Stimulated activated naive CD8-positive, alpha-beta T cell treated with anti-CD3 and anti-CD28 coated beads, Interleukin-15, Interleukin-2, amounts not matched to agents 100 ng/mL and 50 ng/mL, for 24 hours (primary cell): ENCODE measurements around the gene RNF217.
"Not testable (repeated sequence)": the region's sequence is repeated elsewhere in the genome, so short reads cannot be mapped to it uniquely, and the experiment has no call there.

ENCODE experiments used
- H3K27ac Mint-ChIP-seq: one replicate; pipeline ENCODE4 v1.8.0; 2021; ENCODE audit warnings: mild to moderate bottlenecking, mixed read lengths
- H3K27me3 Mint-ChIP-seq: one replicate; pipeline ENCODE4 v1.8.0; 2021; ENCODE audit warnings: mixed read lengths
- H3K36me3 Mint-ChIP-seq: one replicate; pipeline ENCODE4 v1.8.0; 2021; ENCODE audit warnings: low read depth, mixed read lengths
- H3K4me1 Mint-ChIP-seq: one replicate; pipeline ENCODE4 v1.8.0; 2021; ENCODE audit warnings: low read depth, mixed read lengths
- H3K4me3 Mint-ChIP-seq: one replicate; pipeline ENCODE4 v1.8.0; 2021; ENCODE audit warnings: mild to moderate bottlenecking, mixed read lengths
- H3K9me3 Mint-ChIP-seq: one replicate; pipeline ENCODE4 v1.8.0; 2021; ENCODE audit warnings: mixed read lengths

RNF217 gene

DNA sequence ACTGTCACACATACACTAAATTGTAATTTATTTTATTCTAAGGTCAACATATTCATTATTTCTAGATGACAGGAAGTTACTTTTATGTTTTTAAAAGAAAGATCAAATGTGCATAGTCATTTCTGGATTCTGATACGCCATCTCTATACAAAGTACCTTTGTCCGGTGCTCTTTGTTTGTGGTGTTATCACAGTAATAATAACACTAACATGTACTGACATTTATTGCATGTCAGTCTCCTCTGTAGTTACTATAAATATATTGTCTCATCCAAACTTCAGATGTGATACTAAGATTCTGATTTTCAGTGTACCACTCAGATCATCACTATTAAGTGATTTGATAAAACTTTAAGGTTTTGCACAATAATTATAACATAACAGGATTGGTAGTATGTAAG, 101.1 kb downstream of the RNF217 start:
- no peak overlapping the region for H3K4me3 Mint-ChIP-seq
- no peaks in the 10 kb centered on the region for H3K27me3 Mint-ChIP-seq
- no peak overlapping the region for H3K27ac Mint-ChIP-seq
- H3K36me3 Mint-ChIP-seq: no peaks in the 10 kb centered on the region
- no peaks in the 10 kb centered on the region for H3K9me3 Mint-ChIP-seq
- H3K4me1 Mint-ChIP-seq: no peaks in the 10 kb centered on the region

DNA sequence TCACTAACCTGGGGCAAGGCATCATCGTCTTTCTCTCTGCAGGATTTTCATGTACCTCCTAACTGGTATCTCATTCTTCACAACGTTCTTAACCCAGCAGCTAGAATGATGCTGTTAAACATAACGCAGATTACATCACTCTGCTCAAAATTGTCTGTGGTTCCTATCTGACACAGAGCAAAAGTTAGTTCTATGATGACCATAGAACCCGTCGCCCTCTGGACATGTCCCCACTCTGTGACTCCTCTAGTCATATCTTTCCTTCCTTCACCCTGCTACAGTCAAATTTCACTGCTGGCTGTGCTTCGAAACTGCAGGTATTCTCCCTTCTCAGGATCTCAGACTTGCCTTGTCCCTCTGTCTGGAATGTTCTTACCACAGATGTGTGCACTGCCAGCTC, 103.9 kb downstream of the RNF217 start:
- no peak overlapping the region for H3K27ac Mint-ChIP-seq
- no peaks in the 10 kb centered on the region for H3K27me3 Mint-ChIP-seq
- no peaks in the 10 kb centered on the region for H3K36me3 Mint-ChIP-seq
- H3K4me3 Mint-ChIP-seq: no peak overlapping the region
- H3K9me3 Mint-ChIP-seq: no peaks in the 10 kb centered on the region
- no peaks in the 10 kb centered on the region for H3K4me1 Mint-ChIP-seq

DNA sequence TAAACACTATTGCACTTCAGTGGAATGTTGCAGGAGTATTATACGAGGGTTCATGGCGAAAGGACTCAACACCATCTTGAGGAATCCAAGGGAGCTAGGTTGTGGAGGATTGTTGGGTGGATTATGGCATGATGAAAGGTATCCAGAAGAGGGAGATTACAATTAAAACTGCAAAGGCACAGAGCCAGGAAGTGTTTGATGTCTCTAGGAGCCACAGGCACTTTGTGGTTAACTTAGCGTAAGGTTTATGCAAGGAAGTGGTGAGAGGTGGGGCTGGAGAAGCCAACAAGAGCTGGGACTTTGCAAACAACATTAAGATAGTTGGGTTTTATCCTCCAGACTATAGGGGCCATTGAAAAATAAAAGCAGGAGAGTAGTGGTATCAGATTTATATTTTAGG, 104.7 kb downstream of the RNF217 start:
- Mint-ChIP-seq H3K27ac (no peak overlapping the region), H3K36me3 (no peaks in the 10 kb centered on the region), H3K27me3 (no peaks in the 10 kb centered on the region), H3K4me1 (no peaks in the 10 kb centered on the region), H3K9me3 (no peaks in the 10 kb centered on the region), H3K4me3 (no peak overlapping the region)

DNA sequence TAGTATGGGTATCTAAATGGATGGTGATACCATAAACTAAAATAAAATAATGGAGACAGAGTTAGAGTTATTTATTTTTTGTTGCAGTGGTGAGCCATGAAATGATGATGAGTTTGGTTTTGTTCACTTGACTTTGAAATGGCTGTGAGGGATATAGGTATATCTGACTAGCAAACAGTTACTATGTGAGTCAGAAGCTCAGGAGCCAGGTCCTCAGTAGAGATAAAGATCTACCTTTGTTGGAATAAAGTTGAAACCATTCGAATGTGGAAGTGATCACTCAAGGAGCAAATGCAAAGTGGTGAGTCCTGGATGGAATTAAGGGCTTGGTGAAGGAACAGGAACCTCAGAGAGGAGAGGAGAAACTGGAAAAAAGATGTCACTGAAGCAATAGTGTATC, 105.3 kb downstream of the RNF217 start:
- Mint-ChIP-seq H3K4me3 (no peak overlapping the region), H3K36me3 (no peaks in the 10 kb centered on the region), H3K27me3 (no peaks in the 10 kb centered on the region), H3K4me1 (no peaks in the 10 kb centered on the region), H3K27ac (no peak overlapping the region), H3K9me3 (no peaks in the 10 kb centered on the region)

DNA sequence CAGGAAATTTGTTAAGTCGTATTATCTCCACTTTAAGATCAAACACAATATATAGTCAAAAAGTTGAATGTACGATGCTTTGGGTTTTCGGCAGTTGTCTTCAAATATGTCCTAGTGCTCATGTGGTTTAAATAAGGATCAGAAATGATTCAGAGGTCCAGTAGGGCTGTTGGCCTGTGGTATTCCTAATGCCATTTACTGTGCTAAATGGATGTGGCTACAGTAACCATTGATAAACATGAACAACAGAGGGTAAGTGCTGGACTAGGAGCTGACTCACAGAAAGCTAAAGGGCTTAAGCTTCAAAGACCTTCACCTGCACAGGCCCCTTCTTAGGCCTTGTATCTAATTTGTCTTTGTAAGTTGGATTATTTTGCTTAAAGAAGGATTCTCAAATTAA, 110.8 kb downstream of the RNF217 start:
- Mint-ChIP-seq H3K4me3 (no peak overlapping the region), H3K27me3 (no peaks in the 10 kb centered on the region), H3K9me3 (no peaks in the 10 kb centered on the region), H3K27ac (no peak overlapping the region), H3K4me1 (no peaks in the 10 kb centered on the region), H3K36me3 (no peaks in the 10 kb centered on the region)

DNA sequence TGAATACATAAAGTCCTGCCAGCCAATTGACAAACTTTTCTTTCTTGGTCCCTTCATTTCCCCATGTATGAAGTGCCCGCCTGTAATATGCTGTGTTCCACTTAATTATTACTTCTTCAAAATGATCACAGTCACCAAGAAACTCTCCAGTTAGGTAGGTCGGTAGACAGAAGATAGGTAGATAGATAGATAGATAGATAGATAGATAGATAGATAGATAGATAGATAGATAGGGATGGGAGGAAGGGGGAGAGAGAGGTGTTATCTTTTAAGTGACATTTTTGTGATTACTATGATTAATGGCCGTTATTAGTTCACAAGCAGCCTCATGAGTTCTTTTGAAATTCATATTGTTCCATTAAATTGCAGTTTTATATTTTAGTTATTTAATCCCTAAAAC, 111.9 kb downstream of the RNF217 start:
- Mint-ChIP-seq H3K4me1 (no peaks in the 10 kb centered on the region), H3K36me3 (no peaks in the 10 kb centered on the region), H3K9me3 (no peaks in the 10 kb centered on the region), H3K4me3 (no peak overlapping the region), H3K27me3 (no peaks in the 10 kb centered on the region), H3K27ac (no peak overlapping the region)

DNA sequence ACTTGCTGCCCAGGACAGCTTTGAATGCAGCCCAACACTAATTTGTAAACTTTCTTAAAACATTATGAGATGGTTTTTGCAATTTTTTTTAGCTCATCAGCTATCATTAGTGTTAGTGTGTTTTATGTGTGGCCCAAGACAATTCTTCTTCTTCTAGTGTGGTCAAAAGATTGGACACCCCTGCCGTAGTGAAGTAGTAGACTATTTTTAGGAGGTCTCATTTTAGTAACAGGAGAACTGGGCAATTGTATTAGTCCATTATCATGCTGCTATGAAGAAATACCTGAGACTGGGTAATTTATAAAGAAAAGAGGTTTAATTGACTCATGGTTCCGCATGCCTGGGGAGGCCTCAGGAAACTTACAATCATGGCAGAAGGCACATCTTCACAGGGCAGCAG, 112.8 kb downstream of the RNF217 start:
- H3K27me3 Mint-ChIP-seq, H3K36me3 Mint-ChIP-seq, H3K9me3 Mint-ChIP-seq, H3K4me3 Mint-ChIP-seq, H3K4me1 Mint-ChIP-seq, H3K27ac Mint-ChIP-seq: not testable (repeated sequence)

DNA sequence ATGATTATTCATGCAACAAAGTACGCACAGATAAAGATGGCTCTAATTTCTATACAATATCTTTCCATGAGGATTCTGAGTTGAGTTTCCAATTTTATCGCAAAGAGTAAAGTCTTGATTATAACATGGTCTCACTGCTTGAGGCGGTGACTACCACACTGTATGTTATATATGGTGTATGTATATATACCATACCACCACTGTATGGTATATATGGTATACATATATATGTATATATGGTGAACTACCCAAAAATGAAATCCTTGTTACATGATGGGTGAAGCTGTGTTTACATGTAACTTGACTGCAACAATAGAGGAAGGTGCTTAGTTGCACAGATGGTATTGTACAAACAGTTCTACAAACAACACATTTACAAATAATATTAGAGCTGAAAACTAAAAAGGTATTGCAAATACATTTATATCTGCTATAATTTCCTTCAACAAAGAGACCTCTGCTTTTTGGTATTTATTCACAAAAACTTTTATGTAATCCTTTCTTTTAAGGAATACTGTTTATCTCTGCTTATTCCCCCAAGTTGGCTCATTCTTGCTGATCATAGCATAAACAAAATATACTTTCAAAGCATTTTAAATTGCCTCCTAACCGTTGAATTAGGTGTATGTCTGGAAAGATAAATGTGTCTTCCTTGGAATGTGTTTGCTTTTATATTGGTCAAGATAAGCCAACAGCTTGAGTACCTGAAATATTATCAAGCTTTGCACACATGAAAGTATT, 113.7 kb downstream of the RNF217 start:
- H3K36me3 Mint-ChIP-seq: no peaks in the 10 kb centered on the region
- H3K27ac Mint-ChIP-seq: no peak overlapping the region
- H3K9me3 Mint-ChIP-seq: no peaks in the 10 kb centered on the region
- H3K4me1 Mint-ChIP-seq: no peaks in the 10 kb centered on the region
- no peak overlapping the region for H3K4me3 Mint-ChIP-seq
- no peaks in the 10 kb centered on the region for H3K27me3 Mint-ChIP-seq

DNA sequence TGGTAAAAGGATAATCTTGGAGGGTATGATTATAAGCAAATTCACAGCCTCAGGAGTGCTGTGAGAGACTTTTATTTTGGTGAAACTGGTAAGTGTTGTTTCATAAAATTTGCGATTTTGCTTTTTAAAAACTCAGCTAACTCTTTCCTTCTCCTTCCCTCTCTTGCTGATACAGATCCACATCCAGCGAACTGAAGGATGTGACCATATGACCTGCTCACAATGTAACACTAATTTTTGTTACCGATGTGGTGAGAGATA, 114.2 kb downstream of the RNF217 start:
- H3K27me3 Mint-ChIP-seq: no peaks in the 10 kb centered on the region
- no peaks in the 10 kb centered on the region for H3K4me1 Mint-ChIP-seq
- no peak overlapping the region for H3K27ac Mint-ChIP-seq
- H3K4me3 Mint-ChIP-seq: no peak overlapping the region
- no peaks in the 10 kb centered on the region for H3K36me3 Mint-ChIP-seq
- no peaks in the 10 kb centered on the region for H3K9me3 Mint-ChIP-seq

DNA sequence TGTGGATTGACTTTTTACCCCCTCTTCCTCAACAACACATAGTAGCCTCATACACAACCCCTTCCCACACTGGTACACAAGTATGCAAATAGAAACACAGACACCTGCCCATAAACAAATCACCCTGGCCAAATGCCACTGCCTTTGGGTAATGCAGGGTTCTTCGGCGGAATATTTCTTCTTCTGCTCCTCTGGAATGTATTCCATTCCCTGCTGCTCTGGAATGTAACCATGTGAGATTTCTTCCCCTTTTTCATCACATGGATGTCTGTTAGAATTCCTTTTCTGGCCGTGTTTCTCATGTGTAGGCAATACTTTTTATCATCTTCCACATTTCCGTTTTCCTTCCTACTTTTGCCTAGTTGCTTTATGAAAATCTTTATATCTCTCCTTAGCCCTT, 115.2 kb downstream of the RNF217 start:
- Mint-ChIP-seq H3K27me3 (no peaks in the 10 kb centered on the region), H3K9me3 (no peaks in the 10 kb centered on the region), H3K36me3 (no peaks in the 10 kb centered on the region), H3K27ac (no peak overlapping the region), H3K4me1 (no peaks in the 10 kb centered on the region), H3K4me3 (no peak overlapping the region)

DNA sequence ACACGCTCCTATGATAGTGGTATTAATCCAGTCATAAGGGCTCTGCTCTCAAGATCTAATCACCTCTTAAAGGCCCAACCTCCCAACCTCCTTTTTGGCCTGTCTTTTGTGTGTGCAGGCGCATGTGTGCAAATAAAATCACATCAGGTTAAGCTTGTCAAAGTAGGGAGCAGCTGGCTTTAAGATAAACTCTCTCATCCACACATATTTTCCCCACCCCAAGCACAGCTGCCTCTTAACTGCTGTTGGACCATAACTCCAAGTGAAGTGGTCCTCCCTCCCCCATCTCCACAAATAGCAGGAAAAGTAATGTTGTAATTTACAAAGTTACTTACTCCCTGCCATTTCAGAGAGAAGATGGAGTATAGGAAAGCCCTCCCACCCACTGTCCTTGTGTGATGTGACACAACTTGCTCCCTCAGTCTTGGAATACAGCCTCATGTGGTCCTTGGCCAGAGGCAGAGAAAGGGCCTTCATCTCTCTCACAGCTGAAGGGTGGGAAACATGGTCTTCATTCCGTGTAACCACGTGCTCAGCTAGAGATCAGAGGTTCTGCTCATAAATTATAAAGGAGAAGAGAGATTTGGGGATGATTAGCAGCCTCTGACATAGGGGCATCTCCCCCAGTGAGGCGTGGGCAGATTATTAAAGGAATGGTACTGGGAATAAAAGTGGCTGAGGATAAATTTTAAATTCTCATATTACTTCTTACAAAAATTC, 116.5 kb downstream of the RNF217 start:
- Mint-ChIP-seq H3K36me3 (no peaks in the 10 kb centered on the region), H3K9me3 (no peaks in the 10 kb centered on the region), H3K27me3 (no peaks in the 10 kb centered on the region), H3K4me1 (no peaks in the 10 kb centered on the region), H3K27ac (no peak overlapping the region), H3K4me3 (no peak overlapping the region)

DNA sequence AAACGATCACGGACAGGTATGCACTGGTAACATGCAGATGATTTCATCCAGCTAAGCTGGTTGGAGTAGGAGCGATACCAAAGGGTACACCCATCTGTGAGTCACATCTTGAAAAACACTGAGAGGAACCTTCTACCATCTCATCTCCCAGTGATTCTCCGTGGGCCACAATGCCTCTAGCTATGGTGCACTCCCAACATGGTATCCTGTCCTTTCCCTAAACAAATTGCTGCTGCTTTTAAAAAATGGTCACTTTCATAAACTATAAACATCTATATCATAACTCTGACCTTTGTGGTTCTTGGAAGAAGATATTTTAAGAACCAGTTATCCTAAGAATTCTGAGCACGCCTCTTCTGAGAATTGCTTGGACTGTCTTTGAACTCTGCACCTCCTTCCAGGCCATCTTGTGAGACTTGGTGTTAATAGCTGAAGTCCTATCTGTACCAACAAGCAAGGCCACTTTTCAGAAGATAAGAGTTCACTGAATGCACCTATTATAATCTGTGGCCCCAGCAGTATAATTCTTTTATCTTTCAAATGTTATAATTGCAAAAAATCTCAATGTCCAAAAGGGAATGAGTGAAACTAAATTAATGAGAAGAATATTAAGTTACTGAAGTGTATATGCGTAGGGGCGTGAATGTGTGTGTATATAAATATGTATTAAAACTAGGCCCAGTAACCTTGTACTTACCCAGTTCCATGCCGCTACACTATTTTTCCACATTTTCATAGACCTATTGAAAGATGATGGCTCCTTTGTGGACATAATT, 120.9 kb downstream of the RNF217 start:
- Mint-ChIP-seq H3K9me3 (no peaks in the 10 kb centered on the region), H3K27me3 (no peaks in the 10 kb centered on the region), H3K4me3 (no peak overlapping the region), H3K36me3 (no peaks in the 10 kb centered on the region), H3K4me1 (no peaks in the 10 kb centered on the region), H3K27ac (no peak overlapping the region)

DNA sequence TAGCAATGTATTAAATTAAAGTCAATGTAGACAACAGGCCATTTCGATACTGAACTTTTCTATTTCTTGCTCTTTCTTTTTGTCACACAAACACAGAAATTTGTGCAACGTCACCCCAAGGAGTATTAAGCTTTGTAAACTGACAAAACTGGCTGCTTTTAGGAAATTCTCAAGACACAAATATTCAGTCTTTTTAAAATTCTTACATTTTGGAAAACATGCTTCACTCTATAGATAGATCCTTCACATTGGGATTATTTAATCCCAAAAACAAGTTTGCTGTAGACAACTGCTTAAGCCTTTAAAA, 121.4 kb downstream of the RNF217 start:
- H3K27ac Mint-ChIP-seq: no peak overlapping the region
- no peaks in the 10 kb centered on the region for H3K36me3 Mint-ChIP-seq
- H3K4me3 Mint-ChIP-seq: no peak overlapping the region
- H3K4me1 Mint-ChIP-seq: no peaks in the 10 kb centered on the region
- H3K27me3 Mint-ChIP-seq: no peaks in the 10 kb centered on the region
- H3K9me3 Mint-ChIP-seq: no peaks in the 10 kb centered on the region

DNA sequence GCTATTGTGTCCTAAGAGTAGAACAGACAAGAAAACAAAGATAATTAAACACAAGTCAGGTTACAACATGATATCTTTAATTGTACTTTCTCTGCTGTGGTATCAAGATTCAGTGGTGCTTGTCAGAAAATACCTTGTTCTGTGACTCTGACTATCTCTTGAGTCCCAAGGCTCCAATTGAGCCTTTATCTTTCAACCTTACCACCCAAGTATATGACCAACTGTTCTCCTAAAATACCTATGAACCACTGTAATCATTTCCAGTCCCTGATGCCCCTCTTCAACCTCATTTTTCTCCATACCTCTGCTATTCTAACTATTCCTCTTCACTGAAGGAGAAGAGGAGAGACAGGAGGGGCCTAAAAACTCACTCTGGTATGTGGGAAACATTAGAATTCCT, 124.5 kb downstream of the RNF217 start:
- Mint-ChIP-seq H3K27ac (no peak overlapping the region), H3K27me3 (no peaks in the 10 kb centered on the region), H3K4me3 (no peak overlapping the region), H3K4me1 (no peaks in the 10 kb centered on the region), H3K9me3 (no peaks in the 10 kb centered on the region), H3K36me3 (no peaks in the 10 kb centered on the region)

DNA sequence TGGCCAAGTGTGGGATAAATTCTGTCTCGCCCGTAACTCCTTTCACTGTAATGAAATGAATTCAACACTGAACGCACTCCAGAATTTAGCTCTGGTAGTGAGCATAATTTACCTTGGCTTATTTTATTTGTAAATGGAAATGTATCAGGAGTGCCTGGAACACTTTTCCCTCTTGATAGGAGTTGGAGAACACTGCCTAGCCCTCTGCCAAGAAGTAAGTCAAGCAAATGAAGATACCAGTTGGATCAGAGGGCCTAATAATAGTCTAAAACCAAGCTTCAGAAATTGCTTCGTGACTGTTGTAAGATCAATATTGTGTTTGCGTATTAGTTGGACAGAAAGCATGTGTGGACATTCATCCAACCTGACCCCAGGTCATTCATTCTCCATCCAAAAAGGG, 126.7 kb downstream of the RNF217 start:
- Mint-ChIP-seq H3K4me1 (no peaks in the 10 kb centered on the region), H3K27ac (no peak overlapping the region), H3K27me3 (no peaks in the 10 kb centered on the region), H3K4me3 (no peak overlapping the region), H3K9me3 (no peaks in the 10 kb centered on the region), H3K36me3 (no peaks in the 10 kb centered on the region)

DNA sequence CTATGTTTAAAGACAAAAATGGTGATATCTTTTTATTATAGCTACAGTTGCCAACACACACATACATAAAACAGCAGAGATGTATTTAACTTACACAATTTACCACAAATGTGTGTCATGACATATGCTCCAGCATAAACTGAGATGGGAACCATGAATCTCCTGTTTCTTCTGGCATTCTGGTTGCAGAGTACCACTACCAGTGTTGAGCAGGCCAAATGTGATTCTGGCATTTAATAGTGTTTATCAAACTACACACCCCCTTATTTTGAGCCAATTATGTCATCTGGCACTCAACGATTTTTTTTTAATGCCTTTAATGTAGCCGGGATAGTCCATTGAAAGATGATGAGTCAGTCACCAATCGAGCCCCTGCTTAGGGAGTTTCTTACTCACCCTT, 132.3 kb downstream of the RNF217 start:
- Mint-ChIP-seq H3K9me3 (no peaks in the 10 kb centered on the region), H3K36me3 (no peaks in the 10 kb centered on the region), H3K4me3 (no peak overlapping the region), H3K27me3 (peaks cover 20% of the 10 kb centered on the region), H3K4me1 (peaks cover 5% of the 10 kb centered on the region), H3K27ac (no peak overlapping the region)
